ENCODE measurements around the gene GYS2. TPM values are rescaled to one million over a fixed set of nuclear protein-coding genes. Genes with fewer than 3 reads are reported as not detected.

GYS2 gene
- total and polyA plus RNA-seq, 3 donors from 2014 or later = not detected

DNA sequence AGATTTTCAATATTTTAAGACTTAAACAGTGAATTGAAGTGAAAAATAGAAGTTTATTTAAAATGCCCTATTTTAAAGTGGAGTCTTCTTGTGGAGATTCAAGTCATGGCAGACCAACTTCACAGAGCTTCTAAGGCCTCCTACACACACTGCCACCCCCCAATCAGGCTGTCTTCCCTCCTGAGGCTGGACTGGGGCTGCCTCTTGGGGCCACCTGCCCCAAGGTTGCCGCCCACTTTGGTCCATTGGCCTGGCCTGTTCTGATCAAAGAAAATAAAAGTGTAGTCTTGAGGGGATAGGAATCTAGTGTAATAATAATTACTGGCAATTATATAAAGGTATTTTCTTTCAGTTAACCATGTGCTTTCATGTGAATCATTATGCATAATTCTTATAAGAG lies 101.8 kb downstream of the GYS2 start:
- Histone ChIP-seq H3K27me3 (no peaks in the 10 kb centered on the region), H3K4me3 (no peak overlapping the region), H3K27ac (no peak overlapping the region), H3K36me3 (ENCODE audit: low read depth, missing control alignments) (no peaks in the 10 kb centered on the region), H3K9me3 (no peaks in the 10 kb centered on the region), H3K4me1 (peaks cover 13% of the 10 kb centered on the region)
- WGBS, 2 donors = 35 to 63% methylated on average over 1 of the region's 1 CpG
- TF ChIP-seq POLR2A (IDR thresholded peaks at IDR 0.05) = no peak
- TF ChIP-seq, protein P1, sequence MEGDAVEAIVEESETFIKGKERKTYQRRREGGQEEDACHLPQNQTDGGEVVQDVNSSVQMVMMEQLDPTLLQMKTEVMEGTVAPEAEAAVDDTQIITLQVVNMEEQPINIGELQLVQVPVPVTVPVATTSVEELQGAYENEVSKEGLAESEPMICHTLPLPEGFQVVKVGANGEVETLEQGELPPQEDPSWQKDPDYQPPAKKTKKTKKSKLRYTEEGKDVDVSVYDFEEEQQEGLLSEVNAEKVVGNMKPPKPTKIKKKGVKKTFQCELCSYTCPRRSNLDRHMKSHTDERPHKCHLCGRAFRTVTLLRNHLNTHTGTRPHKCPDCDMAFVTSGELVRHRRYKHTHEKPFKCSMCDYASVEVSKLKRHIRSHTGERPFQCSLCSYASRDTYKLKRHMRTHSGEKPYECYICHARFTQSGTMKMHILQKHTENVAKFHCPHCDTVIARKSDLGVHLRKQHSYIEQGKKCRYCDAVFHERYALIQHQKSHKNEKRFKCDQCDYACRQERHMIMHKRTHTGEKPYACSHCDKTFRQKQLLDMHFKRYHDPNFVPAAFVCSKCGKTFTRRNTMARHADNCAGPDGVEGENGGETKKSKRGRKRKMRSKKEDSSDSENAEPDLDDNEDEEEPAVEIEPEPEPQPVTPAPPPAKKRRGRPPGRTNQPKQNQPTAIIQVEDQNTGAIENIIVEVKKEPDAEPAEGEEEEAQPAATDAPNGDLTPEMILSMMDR (IDR thresholded peaks at IDR 0.05) = no peak
- no peak for DNase-seq
- intact Hi-C loops (cut with DNase I; ENCODE audit: low total_unique reads) = no loop called here

DNA sequence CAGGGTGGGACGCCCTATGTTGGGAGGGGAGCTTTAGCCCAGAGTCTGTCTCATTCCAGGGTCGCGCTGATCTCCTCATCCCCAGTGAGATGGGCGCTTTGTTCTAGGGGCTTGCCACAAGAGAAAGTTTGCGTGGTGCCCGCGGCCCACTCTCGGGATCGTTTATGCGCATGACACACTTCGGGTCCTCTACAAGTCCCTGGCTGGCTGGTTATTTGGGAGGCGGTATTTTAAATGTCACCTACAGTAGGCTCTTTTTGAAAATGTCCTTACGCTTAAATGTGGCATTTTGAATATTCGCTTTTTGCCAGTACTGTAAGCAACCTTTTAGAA lies 102.5 kb downstream of the GYS2 start:
- WGBS, 2 donors = 0 to 2% methylated on average over 14 of the region's 14 CpGs
- Histone ChIP-seq H3K4me1 (peaks cover 13% of the 10 kb centered on the region), H3K27me3 (no peaks in the 10 kb centered on the region), H3K4me3 (peak overlapping the region; percentile 76 to 97), H3K36me3 (ENCODE audit: low read depth, missing control alignments) (no peaks in the 10 kb centered on the region), H3K27ac (peak overlapping the region; percentile 83 to 90), H3K9me3 (no peaks in the 10 kb centered on the region)
- peak; percentile 40 for DNase-seq
- intact Hi-C loops (cut with DNase I; ENCODE audit: low total_unique reads) = no loop called here
- no peak for TF ChIP-seq POLR2A (IDR thresholded peaks at IDR 0.05)
- TF ChIP-seq, protein P1 (IDR thresholded peaks at IDR 0.05) = no peak

DNA sequence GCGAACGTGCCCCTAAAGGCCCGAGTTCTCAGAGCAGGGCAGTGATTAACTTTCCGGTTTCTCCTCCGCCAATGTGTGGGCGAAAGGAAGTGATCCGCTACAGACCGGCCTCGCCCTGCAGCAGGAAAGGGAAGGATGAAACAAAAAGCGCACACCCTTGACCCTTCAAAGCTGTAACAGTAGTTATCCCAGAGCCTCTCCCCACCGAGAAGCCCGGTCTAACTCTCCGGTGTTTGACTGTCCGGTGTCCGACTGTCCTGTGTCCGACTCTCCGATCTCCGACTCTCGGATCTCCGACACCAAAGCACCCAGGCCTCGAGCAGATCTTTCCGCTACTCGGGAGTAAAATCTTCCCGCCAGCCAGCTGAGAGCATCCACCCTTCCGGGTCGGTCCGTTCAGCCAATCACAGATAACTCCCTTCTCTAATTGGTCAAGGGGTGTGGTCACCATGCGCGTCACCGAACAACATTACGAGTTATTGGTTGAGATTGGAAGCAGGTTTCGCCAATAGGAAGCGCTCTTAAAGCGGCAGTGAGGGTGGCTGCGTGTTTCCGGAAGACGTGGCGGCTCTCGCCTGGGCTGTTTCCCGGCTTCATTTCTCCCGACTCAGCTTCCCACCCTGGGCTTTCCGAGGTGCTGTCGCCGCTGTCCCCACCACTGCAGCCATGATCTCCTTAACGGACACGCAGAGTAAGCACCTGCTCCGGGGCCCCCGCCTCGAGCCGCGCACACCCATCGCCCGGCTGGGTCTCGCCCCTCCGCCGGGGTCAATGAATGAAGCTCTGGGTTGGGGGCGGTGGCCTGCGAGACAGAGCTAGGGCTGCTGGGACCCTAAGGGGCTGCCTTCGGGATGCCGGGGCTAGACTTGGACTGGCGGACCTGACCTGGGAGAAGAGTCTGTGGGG lies 103.1 kb downstream of the GYS2 start, which contains the start of the genes GOLT1B and RECQL:
TSS of gene GOLT1B (plus strand) at position 532 of the 906 bp plus-strand sequence. CDS start at position 667, 135 bp downstream.
TSS of gene RECQL (minus strand) at position 378 of the 906 bp plus-strand sequence. CDS start 2,065 bp downstream, outside the sequence.
- Histone ChIP-seq H3K27ac (peak within 1 kb of the TSS; percentile 83 to 90), H3K36me3 (ENCODE audit: low read depth, missing control alignments) (no peaks in the 10 kb centered on the region), H3K4me3 (peak within 1 kb of the TSS; percentile 76 to 97), H3K9me3 (no peaks in the 10 kb centered on the region), H3K4me1 (peaks cover 13% of the 10 kb centered on the region), H3K27me3 (no peaks in the 10 kb centered on the region)
- intact Hi-C loops (cut with DNase I; ENCODE audit: low total_unique reads) = no loop called here
- TF ChIP-seq, protein P1 (IDR thresholded peaks at IDR 0.05) = no peak
- peak; percentile 22 for TF ChIP-seq POLR2A (IDR thresholded peaks at IDR 0.05)
- 0 to 1% methylated on average over 26 to 61 of the region's 61 CpGs for WGBS, 2 donors
- peak; percentile 98 for DNase-seq

DNA sequence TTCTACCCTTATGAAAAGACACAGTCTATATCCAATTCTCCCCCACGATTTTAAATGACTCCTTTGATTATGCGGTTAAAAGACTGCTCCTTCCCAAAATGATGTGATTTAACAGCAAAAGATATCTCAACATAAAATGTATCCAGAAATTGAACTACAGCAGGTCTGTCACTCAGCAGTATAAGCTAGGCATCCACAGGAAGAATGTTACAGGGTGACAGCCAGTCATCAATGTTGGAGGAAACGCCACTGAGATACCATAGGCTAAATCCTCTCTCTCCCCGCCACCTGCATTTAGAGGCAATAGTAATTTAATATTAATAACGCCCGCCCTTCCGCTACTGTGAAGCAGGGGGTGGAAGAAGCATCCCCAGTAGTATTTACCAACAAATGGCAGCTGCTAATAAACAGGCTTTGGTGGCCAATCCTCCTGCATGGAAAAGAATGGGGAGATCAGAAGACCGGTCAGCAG lies 103.8 kb downstream of the GYS2 start:
- intact Hi-C loops (cut with DNase I; ENCODE audit: low total_unique reads) = no loop called here
- Histone ChIP-seq H3K4me1 (peaks cover 13% of the 10 kb centered on the region), H3K27me3 (no peaks in the 10 kb centered on the region), H3K27ac (peak overlapping the region; percentile 56 to 90), H3K9me3 (no peaks in the 10 kb centered on the region), H3K36me3 (ENCODE audit: low read depth, missing control alignments) (no peaks in the 10 kb centered on the region), H3K4me3 (peak overlapping the region; percentile 76 to 97)
- 4 to 6% methylated on average over 7 to 8 of the region's 8 CpGs for WGBS, 2 donors
- TF ChIP-seq POLR2A (IDR thresholded peaks at IDR 0.05) = no peak
- TF ChIP-seq, protein P1 (IDR thresholded peaks at IDR 0.05) = no peak
- DNase-seq = no peak
